ENCODE data around the gene IRAK1.

IRAK1 gene

GRCh38 chrX:154030715-154031305, 11.1 kb upstream of the IRAK1 start:
- H3K36me3 Mint-ChIP-seq (ENCODE audit: low read depth), result peaks cover 60% of the 10 kb centered on the region
- peaks cover 2% of the 10 kb centered on the region for H3K4me1 Mint-ChIP-seq (ENCODE audit: low read depth)
- H3K27me3 Mint-ChIP-seq, result peaks cover 55% of the 10 kb centered on the region
- H3K27ac Mint-ChIP-seq, result no peak overlapping the region
- no peak overlapping the region for H3K4me3 Mint-ChIP-seq
- H3K9me3 Mint-ChIP-seq, result no peaks in the 10 kb centered on the region
- DNase-seq, result no peak

- H3K9me3 Mint-ChIP-seq, result no peaks in the 10 kb centered on the region
- H3K4me1 Mint-ChIP-seq (ENCODE audit: low read depth), result peaks cover 2% of the 10 kb centered on the region
- peaks cover 63% of the 10 kb centered on the region for H3K36me3 Mint-ChIP-seq (ENCODE audit: low read depth)
- H3K4me3 Mint-ChIP-seq, result no peak overlapping the region
- no peak for DNase-seq
- H3K27ac Mint-ChIP-seq, result peak overlapping the region; percentile 44
- H3K27me3 Mint-ChIP-seq, result peaks cover 58% of the 10 kb centered on the region
These were observed 10.6 kb upstream of the IRAK1 start for GRCh38 chrX:154030266-154030665.

- Mint-ChIP-seq H3K36me3 (ENCODE audit: low read depth) (peaks cover 65% of the 10 kb centered on the region), H3K27me3 (peaks cover 51% of the 10 kb centered on the region)
These were observed 9.7 kb upstream of the IRAK1 start for GRCh38 chrX:154029439-154029838.

GRCh38 chrX:154028502-154029184, 8.9 kb upstream of the IRAK1 start:
- H3K36me3 Mint-ChIP-seq (ENCODE audit: low read depth), result peaks cover 65% of the 10 kb centered on the region
- no peaks in the 10 kb centered on the region for H3K9me3 Mint-ChIP-seq
- no peak for DNase-seq
- H3K4me3 Mint-ChIP-seq, result no peak overlapping the region
- H3K4me1 Mint-ChIP-seq (ENCODE audit: low read depth), result no peaks in the 10 kb centered on the region
- H3K27ac Mint-ChIP-seq, result peak overlapping the region; percentile 74
- H3K27me3 Mint-ChIP-seq, result peaks cover 47% of the 10 kb centered on the region

More at GRCh38 chrX:154029439-154029838, 9.7 kb upstream of the IRAK1 start:
- Mint-ChIP-seq H3K4me1 (ENCODE audit: low read depth) (peaks cover 2% of the 10 kb centered on the region), H3K9me3 (no peaks in the 10 kb centered on the region), H3K4me3 (no peak overlapping the region), H3K27ac (peak overlapping the region; percentile 55)
- no peak for DNase-seq

- Mint-ChIP-seq H3K4me3 (no peak overlapping the region), H3K27me3 (peaks cover 43% of the 10 kb centered on the region), H3K36me3 (ENCODE audit: low read depth) (peaks cover 58% of the 10 kb centered on the region), H3K9me3 (no peaks in the 10 kb centered on the region), H3K27ac (peak overlapping the region; percentile 5), H3K4me1 (ENCODE audit: low read depth) (no peaks in the 10 kb centered on the region)
- DNase-seq, result no peak
These were observed 8.3 kb upstream of the IRAK1 start for GRCh38 chrX:154027986-154028385.

- Mint-ChIP-seq H3K27me3 (peaks cover 36% of the 10 kb centered on the region), H3K27ac (no peak overlapping the region), H3K9me3 (no peaks in the 10 kb centered on the region), H3K4me3 (no peak overlapping the region), H3K4me1 (ENCODE audit: low read depth) (peaks cover 2% of the 10 kb centered on the region), H3K36me3 (ENCODE audit: low read depth) (peaks cover 52% of the 10 kb centered on the region)
- DNase-seq, result no peak
These were observed 7.3 kb upstream of the IRAK1 start for GRCh38 chrX:154027022-154027402.

- no peak for DNase-seq
- Mint-ChIP-seq H3K4me1 (ENCODE audit: low read depth) (peaks cover 8% of the 10 kb centered on the region), H3K27me3 (peaks cover 30% of the 10 kb centered on the region), H3K4me3 (no peak overlapping the region), H3K9me3 (no peaks in the 10 kb centered on the region), H3K27ac (no peak overlapping the region), H3K36me3 (ENCODE audit: low read depth) (peaks cover 46% of the 10 kb centered on the region)
These were observed 6.7 kb upstream of the IRAK1 start for GRCh38 chrX:154026136-154027021.

GRCh38 chrX:154025230-154025629, 5.5 kb upstream of the IRAK1 start:
- no peaks in the 10 kb centered on the region for H3K9me3 Mint-ChIP-seq
- H3K27ac Mint-ChIP-seq, result no peak overlapping the region
- no peak overlapping the region for H3K4me3 Mint-ChIP-seq
- H3K36me3 Mint-ChIP-seq (ENCODE audit: low read depth), result peaks cover 40% of the 10 kb centered on the region
- H3K4me1 Mint-ChIP-seq (ENCODE audit: low read depth), result peaks cover 15% of the 10 kb centered on the region
- peaks cover 32% of the 10 kb centered on the region for H3K27me3 Mint-ChIP-seq
- DNase-seq, result no peak

GRCh38 chrX:154024271-154024670, 4.6 kb upstream of the IRAK1 start:
- Mint-ChIP-seq H3K27ac (no peak overlapping the region), H3K9me3 (no peaks in the 10 kb centered on the region), H3K27me3 (peaks cover 26% of the 10 kb centered on the region)

GRCh38 chrX:154023276-154024000, 3.7 kb upstream of the IRAK1 start:
- Mint-ChIP-seq H3K36me3 (ENCODE audit: low read depth) (peaks cover 30% of the 10 kb centered on the region), H3K9me3 (no peaks in the 10 kb centered on the region), H3K4me3 (no peak overlapping the region), H3K27me3 (peaks cover 22% of the 10 kb centered on the region), H3K27ac (peak overlapping the region; percentile 54), H3K4me1 (ENCODE audit: low read depth) (peaks cover 15% of the 10 kb centered on the region)
- no peak for DNase-seq

More at GRCh38 chrX:154024271-154024670, 4.6 kb upstream of the IRAK1 start:
- no peak for DNase-seq
- Mint-ChIP-seq H3K36me3 (ENCODE audit: low read depth) (peaks cover 32% of the 10 kb centered on the region), H3K4me1 (ENCODE audit: low read depth) (peaks cover 15% of the 10 kb centered on the region), H3K4me3 (no peak overlapping the region)

GRCh38 chrX:154022108-154022507, 2.4 kb upstream of the IRAK1 start:
- H3K36me3 Mint-ChIP-seq (ENCODE audit: low read depth), result peaks cover 32% of the 10 kb centered on the region
- DNase-seq, result no peak
- peaks cover 17% of the 10 kb centered on the region for H3K27me3 Mint-ChIP-seq
- H3K4me1 Mint-ChIP-seq (ENCODE audit: low read depth), result peaks cover 17% of the 10 kb centered on the region
- peak overlapping the region; percentile 61 for H3K27ac Mint-ChIP-seq
- no peaks in the 10 kb centered on the region for H3K9me3 Mint-ChIP-seq
- no peak overlapping the region for H3K4me3 Mint-ChIP-seq

GRCh38 chrX:154021131-154021611, 1.5 kb upstream of the IRAK1 start:
- peak; percentile 52 for DNase-seq
- Mint-ChIP-seq H3K27me3 (peaks cover 17% of the 10 kb centered on the region), H3K4me3 (peak overlapping the region; percentile 87), H3K9me3 (no peaks in the 10 kb centered on the region), H3K4me1 (ENCODE audit: low read depth) (peaks cover 17% of the 10 kb centered on the region), H3K36me3 (ENCODE audit: low read depth) (peaks cover 36% of the 10 kb centered on the region), H3K27ac (peak overlapping the region; percentile 92)

GRCh38 chrX:154020536-154021115, 924 bp upstream of the IRAK1 start:
- peaks cover 22% of the 10 kb centered on the region for H3K4me1 Mint-ChIP-seq (ENCODE audit: low read depth)
- H3K4me3 Mint-ChIP-seq, result peak overlapping the region; percentile 87
- H3K27me3 Mint-ChIP-seq, result peaks cover 18% of the 10 kb centered on the region
- no peaks in the 10 kb centered on the region for H3K9me3 Mint-ChIP-seq
- H3K36me3 Mint-ChIP-seq (ENCODE audit: low read depth), result peaks cover 37% of the 10 kb centered on the region
- peak overlapping the region; percentile 92 for H3K27ac Mint-ChIP-seq
- DNase-seq, result no peak

All from activated T-cell treated with anti-CD3 and anti-CD28 coated beads, Interleukin-2, amount 50 U/mL, for 24 hours (primary cell).